Lower leg skin (tissue), 3 donors: Measurements from ENCODE around the gene AKR1C4.

ENCODE experiments used
- CTCF ChIP-seq, 3 donors: fragments of 450-650 bp; IDR thresholded peaks; one replicate each; pipeline ENCODE4 v1.5.1; 2016; ENCODE audit warnings: antibody characterized with exemption in 3 of 3, mild to moderate bottlenecking in 3 of 3, moderate library complexity in 2 of 3
- POLR2A ChIP-seq, 2 donors: fragments of 450-650 bp; IDR thresholded peaks; one replicate each; pipeline ENCODE4 v1.6.1; 2016 to 2017; ENCODE audit warnings: antibody characterized with exemption in 2 of 2, mild to moderate bottlenecking in 1 of 2, moderate library complexity in 1 of 2

GRCh38 chr10:5147255-5147980, 49.2 kb upstream of the AKR1C4 start:
- TF ChIP-seq CTCF (IDR thresholded peaks at IDR 0.05): no peak
- no peak for TF ChIP-seq POLR2A (IDR thresholded peaks at IDR 0.05)
